Measurements from ENCODE around the gene COX20.
"Not testable (repeated sequence)": the region's sequence is repeated elsewhere in the genome, so short reads cannot be mapped to it uniquely, and the experiment has no call there.

Gene COX20

GRCh38 chr1:244822878-244823277 lies 12.6 kb upstream of the COX20 start:
- DNase-seq (ENCODE audit: low read depth) = no peak

DNA sequence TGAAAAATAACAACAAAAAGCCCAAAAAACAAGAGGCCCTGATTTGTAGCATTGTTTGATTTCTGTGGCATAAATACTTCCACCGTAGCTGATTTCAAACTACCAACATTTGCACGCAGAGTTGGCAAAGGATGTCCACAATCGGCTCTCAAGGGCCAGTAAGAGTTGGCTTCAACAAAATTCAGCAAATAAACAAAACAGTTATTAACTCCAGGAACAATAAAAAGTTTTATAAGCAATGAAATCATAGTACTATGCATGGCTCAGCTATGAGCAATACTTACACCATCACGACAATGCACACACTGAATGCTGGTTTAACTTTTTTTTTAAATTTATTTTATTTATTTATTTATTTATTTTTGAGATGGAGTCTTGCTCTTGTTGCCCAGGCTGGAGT lies 8.7 kb upstream of the COX20 start:
- DNase-seq (ENCODE audit: low read depth) = no peak

DNA sequence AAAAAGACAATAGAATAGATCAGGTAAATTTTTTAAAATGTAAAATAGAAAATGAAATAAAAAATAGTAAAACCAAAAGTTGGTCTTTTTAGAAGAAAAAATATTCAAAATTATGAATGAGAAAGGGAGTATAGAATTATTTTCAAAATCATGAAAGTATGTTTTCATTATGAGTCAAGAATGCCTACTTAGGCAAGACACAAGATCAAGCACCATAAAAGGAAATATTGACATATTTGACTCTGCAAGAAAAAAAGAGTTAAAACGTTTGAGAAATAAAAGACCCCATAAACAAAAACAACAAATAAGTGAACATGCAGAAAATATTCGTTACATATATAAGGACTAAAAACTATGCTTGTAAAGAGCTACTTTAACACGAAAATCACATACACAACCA lies 4.8 kb upstream of the COX20 start:
- no peak for DNase-seq (ENCODE audit: low read depth)

- DNase-seq (ENCODE audit: low read depth) = not testable (repeated sequence)
Measured at GRCh38 chr1:244833260-244833659, 2.2 kb upstream of the COX20 start.

GRCh38 chr1:244833734-244834542 lies 1.5 kb upstream of the COX20 start:
- DNase-seq (ENCODE audit: low read depth) = peak; percentile 54

DNA sequence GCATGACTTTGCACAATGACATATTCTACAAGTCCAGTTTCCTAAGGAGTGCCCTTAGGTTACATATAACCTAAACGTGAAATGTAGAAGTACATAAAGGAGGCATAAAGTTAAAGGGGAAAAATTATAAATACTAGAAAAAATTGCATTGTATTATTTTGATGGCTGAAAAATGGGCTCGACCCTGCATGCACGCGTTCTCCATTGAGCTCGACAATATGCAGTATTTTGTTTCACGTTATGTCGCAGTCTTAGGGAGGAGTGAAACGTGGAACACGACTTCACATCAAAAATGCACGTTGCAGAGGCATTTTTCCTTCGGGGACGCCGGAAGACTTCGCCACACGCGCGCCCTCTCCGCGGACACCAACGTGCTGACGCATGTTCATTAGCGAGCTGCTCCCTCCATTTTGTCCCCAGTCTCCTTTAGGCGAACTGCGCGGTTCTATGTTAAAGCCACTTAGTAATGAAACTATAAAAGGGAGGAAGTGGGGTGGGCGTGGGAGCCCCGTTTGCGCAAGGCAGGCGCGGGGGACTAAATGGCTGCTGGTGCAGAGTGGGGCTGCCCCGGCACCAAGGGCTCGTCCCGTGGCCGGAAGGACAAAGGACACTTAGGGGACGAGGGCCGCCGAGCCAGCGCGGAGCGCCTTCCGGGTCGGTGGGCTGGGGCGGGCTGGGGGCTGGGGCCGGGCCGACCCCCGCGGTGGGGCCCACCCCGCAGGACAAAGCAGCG lies 749 bp upstream of the COX20 start:
- DNase-seq (ENCODE audit: low read depth) = peak; percentile 76

DNA sequence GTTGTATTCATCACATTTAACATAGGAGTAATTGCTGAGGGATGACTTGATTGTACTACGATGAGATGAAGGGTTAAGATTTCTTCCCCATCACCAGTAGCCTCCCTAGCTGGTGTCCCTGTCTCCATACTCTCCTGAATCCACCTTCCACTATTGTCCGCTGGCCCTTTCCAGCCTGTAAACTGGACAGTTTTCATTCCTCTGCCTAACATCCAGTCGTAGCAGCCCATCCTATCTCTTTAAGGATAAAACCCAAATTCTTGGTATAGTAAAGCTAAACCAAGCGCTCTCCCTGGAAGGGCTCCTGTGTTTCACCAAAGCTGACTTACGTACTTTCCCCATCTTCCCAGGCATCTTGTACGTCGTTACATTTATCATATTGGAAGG lies 670 bp downstream of the COX20 start:
- DNase-seq (ENCODE audit: low read depth) = no peak

DNA sequence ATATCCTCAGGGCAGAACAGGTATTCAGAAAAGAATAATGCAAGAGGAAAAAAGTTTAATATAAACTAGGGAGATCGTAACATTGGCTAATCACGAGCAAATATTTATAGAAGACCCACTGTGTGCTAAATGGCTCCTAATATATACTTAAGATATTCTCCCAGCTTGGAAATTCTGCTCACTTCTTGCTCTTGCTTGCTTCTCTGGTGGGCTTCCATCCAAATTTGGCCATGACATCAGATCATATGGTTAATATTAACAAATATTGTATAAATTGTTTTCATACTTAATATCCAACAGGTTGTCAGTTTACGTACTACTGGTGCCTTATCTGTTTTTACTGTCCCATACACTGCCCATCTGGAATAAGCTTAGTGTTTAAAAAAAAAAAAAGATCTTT lies 1.1 kb downstream of the COX20 start:
- no peak for DNase-seq (ENCODE audit: low read depth)

- no peak for DNase-seq (ENCODE audit: low read depth)
Measured at GRCh38 chr1:244837597-244838258, 2.3 kb downstream of the COX20 start.

DNA sequence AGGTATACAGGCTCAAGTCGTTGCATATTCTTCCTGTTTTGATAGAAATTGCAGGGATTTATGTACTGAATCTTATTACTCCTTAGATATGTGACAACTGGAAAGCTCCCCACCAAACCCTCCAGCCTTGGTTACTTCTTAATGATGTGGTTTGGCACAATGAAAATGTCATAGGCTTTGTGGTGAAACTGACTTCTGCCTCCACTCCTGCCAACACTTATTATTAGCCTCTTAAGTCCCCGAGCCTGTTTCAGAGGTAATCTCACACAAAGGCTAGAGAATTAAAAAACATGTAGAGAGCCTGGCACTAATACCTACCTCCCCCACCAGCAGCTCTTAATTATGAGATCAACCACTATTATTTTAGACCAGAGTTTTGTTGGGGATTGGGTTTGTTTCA lies 4.2 kb downstream of the COX20 start:
- DNase-seq (ENCODE audit: low read depth) = no peak

DNA sequence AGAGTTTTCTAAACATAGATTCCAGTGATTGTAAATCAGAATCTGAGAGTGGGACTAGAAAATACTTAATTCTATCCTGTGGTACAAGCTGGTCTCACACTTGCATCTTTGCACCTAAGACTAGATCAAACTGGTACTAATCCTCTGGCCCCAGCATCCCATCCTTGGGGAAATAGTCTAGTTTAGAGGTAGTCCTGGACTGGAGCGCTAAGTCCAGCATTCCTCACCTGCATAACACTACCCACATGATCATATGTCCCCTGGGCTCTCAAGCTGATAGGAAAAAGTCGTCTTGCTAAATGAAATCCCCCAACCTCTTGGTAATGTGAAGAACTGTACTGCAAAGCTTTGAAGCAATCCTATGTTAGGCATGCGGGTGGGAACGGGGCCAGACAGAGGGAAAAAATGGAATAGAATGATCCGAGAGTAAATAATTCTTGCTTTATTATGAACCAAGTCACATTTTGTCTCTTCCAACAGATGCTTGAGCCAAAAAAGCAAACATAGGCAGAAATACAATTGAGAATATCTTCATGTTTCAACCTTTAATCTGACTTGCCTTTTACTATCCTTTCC lies 4.8 kb downstream of the COX20 start:
- no peak for DNase-seq (ENCODE audit: low read depth)

- no peak for DNase-seq (ENCODE audit: low read depth)
Measured at GRCh38 chr1:244841273-244841927, 5.9 kb downstream of the COX20 start.

DNA sequence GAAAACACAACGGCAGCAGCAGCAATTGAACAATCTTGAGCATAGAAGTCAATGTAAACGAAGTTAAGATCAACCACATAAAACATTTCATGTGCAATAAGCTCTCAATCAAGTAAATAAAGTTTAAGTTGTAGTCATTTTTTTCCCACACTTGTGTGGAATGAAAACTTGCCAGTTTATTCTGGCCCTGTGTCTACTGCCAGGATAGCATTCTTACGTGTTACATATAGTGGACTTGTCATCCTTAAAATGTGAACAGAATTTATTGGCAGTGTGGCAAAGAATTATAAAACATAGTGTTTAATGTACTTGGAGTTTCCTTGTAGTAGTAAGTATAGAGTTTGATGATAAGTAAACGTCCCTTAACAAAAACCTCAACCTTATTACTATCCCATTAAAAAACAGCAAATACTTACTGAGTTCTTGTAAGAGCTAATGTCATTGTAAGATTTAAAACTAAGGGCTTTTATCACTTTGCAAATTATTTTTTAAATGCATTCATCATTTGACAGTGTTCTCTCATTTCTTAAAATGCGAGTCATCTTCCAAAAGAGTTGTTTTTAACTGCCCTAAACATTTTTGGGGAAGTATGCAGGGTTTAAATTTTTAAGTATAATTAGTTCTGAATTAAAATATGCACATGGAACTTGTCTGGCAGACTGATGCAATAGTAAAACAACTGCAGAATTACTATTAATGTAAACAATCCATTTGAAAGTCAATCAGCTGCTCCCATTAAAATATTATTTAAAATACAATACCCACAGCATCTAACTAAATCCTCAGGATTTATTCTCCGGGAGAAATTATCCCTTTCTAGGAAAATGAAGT lies 7.9 kb downstream of the COX20 start:
- DNase-seq (ENCODE audit: low read depth) = no peak

GRCh38 chr1:244844155-244845121 lies 9.0 kb downstream of the COX20 start:
- no peak for DNase-seq (ENCODE audit: low read depth)

- no peak for DNase-seq (ENCODE audit: low read depth)
Measured at GRCh38 chr1:244846653-244847052, 11.2 kb downstream of the COX20 start.

GRCh38 chr1:244849189-244849866 lies 13.9 kb downstream of the COX20 start:
- no peak for DNase-seq (ENCODE audit: low read depth)

DNA sequence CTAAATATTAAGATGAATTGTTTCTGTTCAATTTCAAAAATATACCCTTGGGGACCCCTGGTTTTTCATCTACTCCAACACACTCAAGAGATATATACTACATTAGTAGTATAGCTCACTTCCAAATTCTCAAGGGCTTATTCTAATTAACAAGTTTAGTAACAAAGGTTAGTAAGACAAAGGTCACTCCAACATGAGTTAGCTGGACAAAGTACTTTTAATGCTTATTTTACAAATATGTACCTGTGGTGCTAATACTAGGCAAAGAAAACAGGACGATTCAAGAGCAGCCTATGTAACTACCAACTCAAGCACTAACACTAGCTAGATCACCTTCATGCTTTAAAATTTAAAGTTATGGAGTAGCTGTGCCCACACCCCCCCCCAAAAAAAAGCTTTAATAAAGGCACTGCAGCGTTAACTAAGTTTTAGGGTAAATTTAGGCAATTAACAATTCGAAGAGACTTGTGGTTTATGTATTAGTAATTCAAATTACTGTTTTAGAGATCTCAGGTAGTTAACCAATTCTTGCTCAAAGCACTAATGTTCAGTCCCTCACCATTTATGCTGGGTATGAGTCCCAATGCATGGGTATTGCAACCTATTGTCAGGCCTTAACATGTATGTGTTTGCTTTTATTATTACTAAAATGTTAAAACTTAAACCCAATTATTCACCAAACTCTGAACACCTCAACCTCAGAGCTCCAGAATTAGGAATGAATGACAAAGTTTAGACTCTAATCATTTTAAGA lies 14.8 kb downstream of the COX20 start:
- DNase-seq (ENCODE audit: low read depth) = no peak

- DNase-seq (ENCODE audit: low read depth) = no peak
Measured at GRCh38 chr1:244850896-244851295, 15.4 kb downstream of the COX20 start.

All from stromal cell of bone marrow (primary cell).